Nephron progenitor cell (in vitro differentiated cells): ENCODE data around the gene ENTPD1.

ENCODE experiments used
- DNase-seq: peaks from one replicate; pipeline ENCODE4 v3.0.0; 2021
- H3K27ac Mint-ChIP-seq: 2 replicates; pipeline ENCODE4 v1.8.0; 2021; ENCODE audit warnings: mild to moderate bottlenecking, moderate library complexity, mixed read lengths
- H3K27me3 Mint-ChIP-seq: 2 replicates; pipeline ENCODE4 v1.8.0; 2021; ENCODE audit warnings: mild to moderate bottlenecking, low read depth, mixed read lengths; ENCODE audit not compliant: poor library complexity
- H3K36me3 Mint-ChIP-seq: 2 replicates; pipeline ENCODE4 v1.8.0; 2021; ENCODE audit warnings: low read depth, mixed read lengths
- H3K4me1 Mint-ChIP-seq: 2 replicates; pipeline ENCODE4 v1.8.0; 2021; ENCODE audit warnings: mixed read lengths
- H3K4me3 Mint-ChIP-seq: 2 replicates; pipeline ENCODE4 v1.8.0; 2021; ENCODE audit warnings: mild to moderate bottlenecking, moderate library complexity, mixed read lengths
- H3K9me3 Mint-ChIP-seq: 2 replicates; pipeline ENCODE4 v1.8.0; 2021; ENCODE audit warnings: mild to moderate bottlenecking, moderate library complexity, mixed read lengths
- CTCF ChIP-seq: fragments of 200-600 bp; sonication (generic); IDR thresholded peaks from 2 replicates; pipeline ENCODE4 v1.5.0; 2021; ENCODE audit warnings: antibody characterized with exemption

ENTPD1 gene

DNA sequence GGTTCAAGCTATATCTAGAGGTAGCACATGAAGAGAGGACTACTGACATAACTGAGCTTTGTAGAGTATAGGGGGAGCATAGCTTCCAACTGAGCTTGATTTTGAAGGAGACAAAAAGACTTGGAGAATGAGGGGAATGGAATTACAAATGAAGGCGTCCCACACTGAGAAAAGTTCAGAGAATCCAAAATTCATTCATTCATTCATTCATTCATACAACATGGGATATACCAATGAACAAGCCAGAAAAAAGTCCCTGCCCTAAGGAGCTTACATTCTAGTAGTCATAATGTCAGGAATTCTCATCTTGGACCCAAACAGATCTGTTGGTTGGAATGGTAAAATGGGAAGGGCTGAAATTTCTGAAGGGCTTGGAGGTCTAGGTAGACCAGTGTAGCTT is 62.0 kb downstream of the ENTPD1 start:
- Mint-ChIP-seq H3K36me3 (no peaks in the 10 kb centered on the region), H3K4me3 (no peak overlapping the region), H3K27me3 (peaks cover 7% of the 10 kb centered on the region), H3K27ac (no peak overlapping the region), H3K4me1 (no peaks in the 10 kb centered on the region), H3K9me3 (no peaks in the 10 kb centered on the region)
- TF ChIP-seq CTCF = no peak
- no peak for DNase-seq

GRCh38 chr10:95818668-95819067 is 62.7 kb downstream of the ENTPD1 start:
- DNase-seq = no peak
- Mint-ChIP-seq H3K4me1 (no peaks in the 10 kb centered on the region), H3K27ac (no peak overlapping the region), H3K9me3 (no peaks in the 10 kb centered on the region), H3K4me3 (no peak overlapping the region), H3K27me3 (peaks cover 7% of the 10 kb centered on the region), H3K36me3 (no peaks in the 10 kb centered on the region)
- TF ChIP-seq CTCF = no peak

- Mint-ChIP-seq H3K9me3 (no peaks in the 10 kb centered on the region), H3K4me3 (no peak overlapping the region), H3K36me3 (no peaks in the 10 kb centered on the region), H3K27ac (no peak overlapping the region), H3K27me3 (peaks cover 7% of the 10 kb centered on the region), H3K4me1 (no peaks in the 10 kb centered on the region)
- no peak for DNase-seq
- TF ChIP-seq CTCF = no peak
These were observed 63.8 kb downstream of the ENTPD1 start for GRCh38 chr10:95819620-95820329.

- Mint-ChIP-seq H3K9me3 (no peaks in the 10 kb centered on the region), H3K27ac (no peak overlapping the region), H3K27me3 (peaks cover 7% of the 10 kb centered on the region), H3K36me3 (no peaks in the 10 kb centered on the region), H3K4me3 (no peak overlapping the region), H3K4me1 (no peaks in the 10 kb centered on the region)
- TF ChIP-seq CTCF = no peak
- DNase-seq = no peak
These were observed 64.4 kb downstream of the ENTPD1 start for GRCh38 chr10:95820363-95820762.

- H3K4me1 Mint-ChIP-seq = no peaks in the 10 kb centered on the region
- H3K36me3 Mint-ChIP-seq = no peaks in the 10 kb centered on the region
- H3K9me3 Mint-ChIP-seq = no peaks in the 10 kb centered on the region
- peaks cover 7% of the 10 kb centered on the region for H3K27me3 Mint-ChIP-seq
- no peak overlapping the region for H3K27ac Mint-ChIP-seq
- no peak for DNase-seq
- H3K4me3 Mint-ChIP-seq = no peak overlapping the region
- TF ChIP-seq CTCF = no peak
These were observed 65.8 kb downstream of the ENTPD1 start for GRCh38 chr10:95821720-95822119.

- H3K27ac Mint-ChIP-seq = no peak overlapping the region
- no peaks in the 10 kb centered on the region for H3K4me1 Mint-ChIP-seq
- no peak for DNase-seq
- no peaks in the 10 kb centered on the region for H3K36me3 Mint-ChIP-seq
- no peak overlapping the region for H3K4me3 Mint-ChIP-seq
- H3K9me3 Mint-ChIP-seq = no peaks in the 10 kb centered on the region
- H3K27me3 Mint-ChIP-seq = peaks cover 3% of the 10 kb centered on the region
- TF ChIP-seq CTCF = no peak
These were observed 74.1 kb downstream of the ENTPD1 start for GRCh38 chr10:95830044-95830443.
